Raji (cell line): ENCODE measurements around the gene LTBP1.

Source experiments
- POLR2A ChIP-seq: IDR thresholded peaks from 2 replicates; pipeline ENCODE4 v1.6.1; 2011; ENCODE audit warnings: low read depth, low read length, control low read depth; ENCODE audit not compliant: insufficient read depth

LTBP1 gene

GRCh38 chr2:33122726-33123125, 176.0 kb downstream of the LTBP1 start:
- TF ChIP-seq POLR2A = no peak

- no peak for TF ChIP-seq POLR2A
Observed at GRCh38 chr2:33123216-33123615, 176.5 kb downstream of the LTBP1 start.

- TF ChIP-seq POLR2A = no peak
Observed at GRCh38 chr2:33126552-33126951, 179.8 kb downstream of the LTBP1 start.

GRCh38 chr2:33126958-33127357, 180.2 kb downstream of the LTBP1 start:
- TF ChIP-seq POLR2A = no peak

GRCh38 chr2:33129263-33130053, 182.7 kb downstream of the LTBP1 start:
- TF ChIP-seq POLR2A = no peak

GRCh38 chr2:33130054-33130447, 183.3 kb downstream of the LTBP1 start:
- TF ChIP-seq POLR2A = no peak

GRCh38 chr2:33130544-33130943, 183.8 kb downstream of the LTBP1 start:
- no peak for TF ChIP-seq POLR2A

GRCh38 chr2:33131111-33131510, 184.4 kb downstream of the LTBP1 start:
- TF ChIP-seq POLR2A = no peak

- no peak for TF ChIP-seq POLR2A
Observed at GRCh38 chr2:33131749-33132148, 185.0 kb downstream of the LTBP1 start.

GRCh38 chr2:33133454-33133952, 186.8 kb downstream of the LTBP1 start:
- TF ChIP-seq POLR2A = no peak

- TF ChIP-seq POLR2A = no peak
Observed at GRCh38 chr2:33134086-33134771, 187.5 kb downstream of the LTBP1 start.

- TF ChIP-seq POLR2A = no peak
Observed at GRCh38 chr2:33134791-33135560, 188.2 kb downstream of the LTBP1 start.

GRCh38 chr2:33135645-33136044, 188.9 kb downstream of the LTBP1 start:
- no peak for TF ChIP-seq POLR2A

- TF ChIP-seq POLR2A = no peak
Observed at GRCh38 chr2:33136056-33136455, 189.3 kb downstream of the LTBP1 start.

GRCh38 chr2:33136566-33136965, 189.8 kb downstream of the LTBP1 start:
- no peak for TF ChIP-seq POLR2A
